Panc1 (cell line): ENCODE measurements around the gene SCNN1B.

Experiments used
- CTCF ChIP-seq: fragments of 450-650 bp; IDR thresholded peaks from 2 replicates; pipeline ENCODE4 v1.5.1; 2017; ENCODE audit warnings: mild to moderate bottlenecking
- POLR2AphosphoS5 ChIP-seq: IDR thresholded peaks from 2 replicates; pipeline ENCODE4 v1.6.1; 2012; ENCODE audit warnings: mild to moderate bottlenecking, low read depth, low read length, moderate library complexity
- REST ChIP-seq, 2 experiments: IDR thresholded peaks; 2 replicates each; pipeline ENCODE4 v1.6.1; 2011 to 2012; ENCODE audit warnings: low read depth in 2 of 2, control low read depth in 1 of 2, low read length in 1 of 2, mild to moderate bottlenecking in 1 of 2, moderate library complexity in 1 of 2; ENCODE audit not compliant: insufficient read depth in 1 of 2
- SIN3A ChIP-seq: IDR thresholded peaks from 2 replicates; pipeline ENCODE4 v1.6.1; 2012; ENCODE audit warnings: low read depth, mild to moderate bottlenecking, low read length, moderate library complexity, borderline replicate concordance; ENCODE audit not compliant: insufficient read depth
- TCF7L2 ChIP-seq: IDR thresholded peaks from 2 replicates; pipeline ENCODE4 v1.6.1; 2011; ENCODE audit warnings: mild to moderate bottlenecking, low read depth, low read length, inconsistent platforms

- TF ChIP-seq CTCF (no peak), REST (IDR thresholded peaks at IDR 0.05; ENCODE audit: insufficient read depth in 1 of 2, low read depth in 2 of 2, low read length in 1 of 2) (no peak), POLR2AphosphoS5 (no peak), SIN3A (no peak), TCF7L2 (no peak)
Measured at GRCh38 chr16:23304620-23305019, 2.5 kb downstream of the SCNN1B start.
